Suppressor macrophage treated with lipopolysaccharide for 4 hours (primary cell): ENCODE measurements around the gene DGCR6L.
"Not testable (repeated sequence)": the region's sequence is repeated elsewhere in the genome, so short reads cannot be mapped to it uniquely, and the experiment has no call there.

Experiments
- DNase-seq: peaks from one replicate; pipeline ENCODE4 v3.0.0-alpha.2; 2020

The DGCR6L gene

GRCh38 chr22:20319745-20320658 lies at the start of gene DGCR6L:
DGCR6L (minus strand) TSS chr22:20320060; CDS start chr22:20319988, 72 bp downstream.
- peak; percentile 97 for DNase-seq

- DNase-seq, result not testable (repeated sequence)
Observed at GRCh38 chr22:20368875-20369274, 49.0 kb upstream of the DGCR6L start.

GRCh38 chr22:20366841-20367240 lies 47.0 kb upstream of the DGCR6L start:
- DNase-seq, result not testable (repeated sequence)

- DNase-seq, result peak; percentile 30
Observed at GRCh38 chr22:20364335-20365260, 44.7 kb upstream of the DGCR6L start.

- not testable (repeated sequence) for DNase-seq
Observed at GRCh38 chr22:20362403-20362802, 42.5 kb upstream of the DGCR6L start.

GRCh38 chr22:20361752-20362229 lies 41.9 kb upstream of the DGCR6L start:
- not testable (repeated sequence) for DNase-seq

- DNase-seq, result not testable (repeated sequence)
Observed at GRCh38 chr22:20360866-20361751, 41.2 kb upstream of the DGCR6L start.

- not testable (repeated sequence) for DNase-seq
Observed at GRCh38 chr22:20360261-20360660, 40.4 kb upstream of the DGCR6L start.

- DNase-seq, result not testable (repeated sequence)
Observed at GRCh38 chr22:20358503-20359239, 38.8 kb upstream of the DGCR6L start.

- not testable (repeated sequence) for DNase-seq
Observed at GRCh38 chr22:20357967-20358366, 38.1 kb upstream of the DGCR6L start.

GRCh38 chr22:20356906-20357305 lies 37.0 kb upstream of the DGCR6L start:
- DNase-seq, result not testable (repeated sequence)

GRCh38 chr22:20355939-20356636 lies 36.2 kb upstream of the DGCR6L start:
- DNase-seq, result not testable (repeated sequence)

- no peak for DNase-seq
Observed at GRCh38 chr22:20354238-20354975, 34.5 kb upstream of the DGCR6L start.

- DNase-seq, result not testable (repeated sequence)
Observed at GRCh38 chr22:20352536-20352935, 32.7 kb upstream of the DGCR6L start.

- not testable (repeated sequence) for DNase-seq
Observed at GRCh38 chr22:20346553-20346952, 26.7 kb upstream of the DGCR6L start.

- not testable (repeated sequence) for DNase-seq
Observed at GRCh38 chr22:20338291-20338690, 18.4 kb upstream of the DGCR6L start.

GRCh38 chr22:20337807-20338206 lies 17.9 kb upstream of the DGCR6L start:
- DNase-seq, result not testable (repeated sequence)

GRCh38 chr22:20336561-20336960 lies 16.7 kb upstream of the DGCR6L start:
- DNase-seq, result not testable (repeated sequence)

- DNase-seq, result not testable (repeated sequence)
Observed at GRCh38 chr22:20328569-20328930, 8.7 kb upstream of the DGCR6L start.

GRCh38 chr22:20325996-20326395 lies 6.1 kb upstream of the DGCR6L start:
- DNase-seq, result not testable (repeated sequence)
